Measurements from ENCODE around the gene PLD4. TPM values are rescaled to one million over a fixed set of nuclear protein-coding genes. Genes with fewer than 3 reads are reported as not detected.
"Not testable (repeated sequence)": the region's sequence is repeated elsewhere in the genome, so short reads cannot be mapped to it uniquely, and the experiment has no call there.

Gene PLD4
- total and polyA plus RNA-seq, 4 donors, result 12.9 to 32.6 (median 27.8) TPM

- H3K4me1 ChIP-seq (ENCODE audit: control insufficient read depth, insufficient read depth, low read length), result no peaks in the 10 kb centered on the region
- H3K4me3 ChIP-seq (ENCODE audit: low read depth, low read length), result no peak overlapping the region
- H3K27me3 ChIP-seq (ENCODE audit: control insufficient read depth, insufficient read depth, low read length), result peaks cover 2% of the 10 kb centered on the region
- no peak overlapping the region for H3K27ac ChIP-seq (ENCODE audit: low read depth, low read length)
- no peaks in the 10 kb centered on the region for H3K9me3 ChIP-seq (ENCODE audit: control insufficient read depth, insufficient read depth, low read length)
- no peak for DNase-seq (ENCODE audit: low read depth in 4 of 6, low spot score in 6 of 6)
- H3K36me3 ChIP-seq (ENCODE audit: control insufficient read depth, insufficient read depth, low read length), result no peaks in the 10 kb centered on the region
- 91% methylated on average over 3 of the region's 4 CpGs for WGBS (ENCODE audit: insufficient coverage)
These were observed 6.7 kb upstream of the PLD4 start for GRCh38 chr14:104917993-104918392.

- H3K4me3 ChIP-seq (ENCODE audit: low read depth, low read length); DNase-seq (ENCODE audit: low read depth in 4 of 6, low spot score in 6 of 6); H3K27me3 ChIP-seq (ENCODE audit: control insufficient read depth, insufficient read depth, low read length); H3K36me3 ChIP-seq (ENCODE audit: control insufficient read depth, insufficient read depth, low read length); H3K9me3 ChIP-seq (ENCODE audit: control insufficient read depth, insufficient read depth, low read length); H3K27ac ChIP-seq (ENCODE audit: low read depth, low read length); H3K4me1 ChIP-seq (ENCODE audit: control insufficient read depth, insufficient read depth, low read length): not testable (repeated sequence)
- WGBS (ENCODE audit: insufficient coverage), result 83% methylated on average over 3 of the region's 12 CpGs
These were observed 5.3 kb upstream of the PLD4 start for GRCh38 chr14:104919152-104919992.

GRCh38 chr14:104919993-104920315 lies 4.7 kb upstream of the PLD4 start:
- 11% methylated on average over 1 of the region's 3 CpGs for WGBS (ENCODE audit: insufficient coverage)
- DNase-seq (ENCODE audit: low read depth in 4 of 6, low spot score in 6 of 6), result no peak
- H3K4me1 ChIP-seq (ENCODE audit: control insufficient read depth, insufficient read depth, low read length), result no peaks in the 10 kb centered on the region
- H3K4me3 ChIP-seq (ENCODE audit: low read depth, low read length), result no peak overlapping the region
- no peaks in the 10 kb centered on the region for H3K36me3 ChIP-seq (ENCODE audit: control insufficient read depth, insufficient read depth, low read length)
- no peaks in the 10 kb centered on the region for H3K9me3 ChIP-seq (ENCODE audit: control insufficient read depth, insufficient read depth, low read length)
- H3K27ac ChIP-seq (ENCODE audit: low read depth, low read length), result no peak overlapping the region
- H3K27me3 ChIP-seq (ENCODE audit: control insufficient read depth, insufficient read depth, low read length), result peaks cover 2% of the 10 kb centered on the region

DNA sequence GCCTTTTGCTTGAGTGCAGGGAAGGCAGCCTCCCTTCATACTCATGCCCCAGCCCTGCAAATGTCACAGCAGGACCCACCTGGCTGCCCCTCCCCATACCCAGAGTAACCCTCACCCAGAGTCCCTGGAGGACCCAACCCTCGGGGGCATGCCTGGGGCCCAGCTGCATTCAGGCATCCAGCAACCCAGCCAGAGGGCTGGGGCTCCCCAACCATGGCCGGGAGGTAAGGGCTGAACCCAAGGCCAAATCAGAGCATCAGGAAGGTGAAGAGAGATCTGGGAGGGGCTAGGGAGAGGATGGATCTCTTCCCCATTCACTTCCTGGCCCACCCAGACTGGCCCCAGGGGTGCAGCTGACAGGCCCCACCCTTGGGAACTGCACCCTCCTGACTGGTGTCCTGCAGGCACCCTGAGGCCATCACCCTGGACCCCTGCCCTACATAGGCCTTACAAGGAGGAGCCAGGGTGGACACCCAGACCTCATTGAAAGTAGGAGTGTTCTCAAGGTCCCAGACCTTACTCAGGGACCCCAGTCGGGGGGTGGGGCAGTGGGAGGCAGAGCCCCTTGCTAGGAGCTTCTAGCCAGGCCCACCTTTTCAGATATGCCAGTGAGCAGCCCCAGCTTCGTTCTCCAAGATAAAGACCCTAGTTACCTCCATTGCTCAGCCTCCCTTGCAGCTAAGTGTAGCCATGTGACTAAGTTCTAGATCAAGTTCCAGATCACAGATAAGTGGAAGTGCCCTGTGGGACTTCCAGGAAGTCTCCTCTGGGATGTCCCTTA lies 849 bp upstream of the PLD4 start:
- H3K4me1 ChIP-seq (ENCODE audit: control insufficient read depth, insufficient read depth, low read length), result peaks cover 3% of the 10 kb centered on the region
- H3K36me3 ChIP-seq (ENCODE audit: control insufficient read depth, insufficient read depth, low read length), result peaks cover 8% of the 10 kb centered on the region
- no peak overlapping the region for H3K4me3 ChIP-seq (ENCODE audit: low read depth, low read length)
- H3K27me3 ChIP-seq (ENCODE audit: control insufficient read depth, insufficient read depth, low read length), result no peaks in the 10 kb centered on the region
- no peak for DNase-seq (ENCODE audit: low read depth in 4 of 6, low spot score in 6 of 6)
- WGBS (ENCODE audit: insufficient coverage), result 100% methylated on average over 1 of the region's 4 CpGs
- H3K27ac ChIP-seq (ENCODE audit: low read depth, low read length), result no peak overlapping the region
- H3K9me3 ChIP-seq (ENCODE audit: control insufficient read depth, insufficient read depth, low read length), result no peaks in the 10 kb centered on the region

DNA sequence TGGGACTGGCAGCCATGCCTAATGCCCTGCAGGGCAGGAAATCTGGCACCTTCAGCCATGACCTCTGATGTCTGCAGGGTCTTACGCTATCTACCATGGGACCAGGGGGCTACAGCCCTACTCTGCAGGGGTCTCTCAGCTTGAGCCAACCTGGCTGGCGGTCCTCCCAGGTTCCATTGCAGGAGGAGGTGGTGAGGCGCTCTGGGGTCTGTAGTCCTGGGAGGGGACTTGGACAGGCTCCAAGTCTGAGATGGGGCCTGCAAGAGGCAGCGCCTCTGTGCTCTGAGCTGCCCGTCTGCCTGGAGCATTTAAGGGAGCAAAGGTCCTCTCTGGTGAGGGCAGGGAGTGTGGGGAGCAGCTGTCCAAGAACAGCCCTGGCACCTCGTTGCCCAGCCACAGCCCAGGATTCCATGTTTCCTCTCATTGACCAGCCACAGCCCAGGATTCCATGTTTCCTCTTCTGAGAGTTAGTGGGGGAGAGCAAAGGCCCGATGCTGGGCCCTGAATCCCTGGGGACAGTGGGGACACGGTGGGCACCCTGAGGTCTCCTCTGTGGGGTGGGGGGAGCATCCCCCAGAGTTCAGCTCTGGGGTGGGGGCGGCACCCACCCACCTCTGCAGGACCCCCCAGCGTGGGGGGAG lies 655 bp downstream of the PLD4 start:
- whole genome bisulfite sequencing (ENCODE audit: insufficient coverage), result 82% methylated on average over 7 of the region's 10 CpGs
- Histone ChIP-seq H3K4me3 (ENCODE audit: low read depth, low read length) (no peak overlapping the region), H3K36me3 (ENCODE audit: control insufficient read depth, insufficient read depth, low read length) (peaks cover 10% of the 10 kb centered on the region), H3K4me1 (ENCODE audit: control insufficient read depth, insufficient read depth, low read length) (peaks cover 3% of the 10 kb centered on the region), H3K9me3 (ENCODE audit: control insufficient read depth, insufficient read depth, low read length) (no peaks in the 10 kb centered on the region), H3K27ac (ENCODE audit: low read depth, low read length) (no peak overlapping the region), H3K27me3 (ENCODE audit: control insufficient read depth, insufficient read depth, low read length) (no peaks in the 10 kb centered on the region)
- DNase-seq (ENCODE audit: low read depth in 4 of 6, low spot score in 6 of 6), result no peak

DNA sequence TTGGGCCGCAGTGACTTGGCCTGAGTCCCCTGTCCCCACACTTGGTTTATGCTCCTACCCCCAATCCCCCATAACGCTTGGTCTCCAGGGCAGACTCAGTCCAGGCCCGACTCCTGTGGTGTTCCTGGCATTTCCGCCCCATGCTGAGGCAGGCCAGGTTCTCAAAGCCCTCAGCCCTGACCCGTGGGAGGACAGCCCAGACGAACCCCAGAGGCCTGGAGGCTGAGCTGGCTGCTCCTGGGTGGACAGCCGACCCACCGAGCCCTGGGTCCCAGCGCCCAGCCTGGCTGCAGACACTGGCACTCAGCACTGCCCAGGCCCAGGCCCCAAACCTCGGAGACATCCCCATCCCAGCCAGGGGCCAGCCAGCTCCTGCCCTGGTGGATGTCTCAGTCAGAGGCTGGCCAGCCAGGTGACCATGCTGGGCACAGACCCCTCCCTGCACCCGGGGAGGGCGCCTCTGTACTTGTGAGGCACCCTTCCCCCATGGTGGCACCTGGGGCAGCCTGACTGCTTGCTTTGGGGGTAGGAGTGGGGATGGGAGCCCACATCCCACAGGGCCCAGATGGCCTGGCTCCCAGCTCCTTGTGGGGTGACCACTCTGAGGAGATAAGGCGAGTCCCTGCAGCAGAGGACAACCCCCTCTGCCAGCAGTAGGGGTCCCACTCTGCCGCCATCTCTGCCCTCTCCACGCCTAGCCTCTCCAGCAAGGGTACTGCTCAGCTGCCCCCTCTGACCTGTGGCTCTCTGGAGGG lies 1.4 kb downstream of the PLD4 start:
- no peaks in the 10 kb centered on the region for H3K27me3 ChIP-seq (ENCODE audit: control insufficient read depth, insufficient read depth, low read length)
- H3K4me3 ChIP-seq (ENCODE audit: low read depth, low read length), result no peak overlapping the region
- no peaks in the 10 kb centered on the region for H3K9me3 ChIP-seq (ENCODE audit: control insufficient read depth, insufficient read depth, low read length)
- DNase-seq (ENCODE audit: low read depth in 4 of 6, low spot score in 6 of 6), result no peak
- no peak overlapping the region for H3K27ac ChIP-seq (ENCODE audit: low read depth, low read length)
- WGBS (ENCODE audit: insufficient coverage), result 71% methylated on average over 14 of the region's 15 CpGs
- peaks cover 10% of the 10 kb centered on the region for H3K36me3 ChIP-seq (ENCODE audit: control insufficient read depth, insufficient read depth, low read length)
- peaks cover 4% of the 10 kb centered on the region for H3K4me1 ChIP-seq (ENCODE audit: control insufficient read depth, insufficient read depth, low read length)

DNA sequence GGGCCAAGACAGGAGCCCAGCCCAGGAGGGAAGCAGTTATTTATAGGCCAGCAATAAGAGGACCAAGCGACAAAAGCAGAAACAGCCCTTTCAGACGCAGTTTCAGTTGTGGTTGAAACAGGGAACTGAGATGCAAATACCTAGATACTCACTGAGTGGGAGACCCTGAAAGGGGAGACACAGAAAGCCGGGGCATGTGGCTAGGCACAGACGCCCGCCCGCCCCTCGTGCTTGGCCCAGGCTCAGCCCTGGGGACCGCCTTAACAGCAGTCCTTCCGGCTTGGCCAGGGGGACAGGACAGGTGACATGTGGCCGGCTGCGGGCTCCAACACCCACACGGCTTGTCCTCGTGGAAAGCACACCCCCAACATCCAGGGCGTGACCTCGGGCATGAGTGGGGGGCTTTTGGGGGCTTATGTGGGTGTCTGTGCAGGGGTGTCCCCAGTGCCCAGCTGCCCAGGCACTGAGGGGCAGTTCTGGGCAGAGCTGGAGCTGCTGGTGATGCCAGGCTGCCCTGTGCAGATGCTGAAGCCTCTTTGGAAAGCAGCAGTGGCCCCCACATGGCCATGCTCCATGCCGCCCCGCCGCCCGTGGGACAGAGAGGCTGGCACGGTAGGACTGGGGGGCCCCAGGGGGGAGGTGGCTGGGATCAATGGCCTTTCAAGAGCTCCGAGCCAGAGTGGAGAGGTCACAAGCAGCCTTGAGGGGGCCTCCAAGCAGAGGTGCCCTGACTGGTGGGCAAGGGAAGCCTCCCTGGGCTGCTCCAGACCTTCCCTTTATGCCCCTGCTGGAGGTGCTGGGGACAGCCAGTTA lies 2.1 kb downstream of the PLD4 start:
- Histone ChIP-seq H3K4me3 (ENCODE audit: low read depth, low read length) (no peak overlapping the region), H3K27ac (ENCODE audit: low read depth, low read length) (no peak overlapping the region), H3K36me3 (ENCODE audit: control insufficient read depth, insufficient read depth, low read length) (peaks cover 10% of the 10 kb centered on the region), H3K4me1 (ENCODE audit: control insufficient read depth, insufficient read depth, low read length) (peaks cover 10% of the 10 kb centered on the region), H3K9me3 (ENCODE audit: control insufficient read depth, insufficient read depth, low read length) (no peaks in the 10 kb centered on the region), H3K27me3 (ENCODE audit: control insufficient read depth, insufficient read depth, low read length) (peaks cover 5% of the 10 kb centered on the region)
- WGBS (ENCODE audit: insufficient coverage), result 66% methylated on average over 18 of the region's 21 CpGs
- no peak for DNase-seq (ENCODE audit: low read depth in 4 of 6, low spot score in 6 of 6)

GRCh38 chr14:104927432-104927816 lies 2.7 kb downstream of the PLD4 start:
- Histone ChIP-seq H3K4me1 (ENCODE audit: control insufficient read depth, insufficient read depth, low read length) (peaks cover 16% of the 10 kb centered on the region), H3K36me3 (ENCODE audit: control insufficient read depth, insufficient read depth, low read length) (peaks cover 10% of the 10 kb centered on the region), H3K27ac (ENCODE audit: low read depth, low read length) (no peak overlapping the region), H3K27me3 (ENCODE audit: control insufficient read depth, insufficient read depth, low read length) (peaks cover 10% of the 10 kb centered on the region), H3K4me3 (ENCODE audit: low read depth, low read length) (no peak overlapping the region), H3K9me3 (ENCODE audit: control insufficient read depth, insufficient read depth, low read length) (no peaks in the 10 kb centered on the region)
- WGBS (ENCODE audit: insufficient coverage), result 71% methylated on average over 10 of the region's 10 CpGs
- no peak for DNase-seq (ENCODE audit: low read depth in 4 of 6, low spot score in 6 of 6)

DNA sequence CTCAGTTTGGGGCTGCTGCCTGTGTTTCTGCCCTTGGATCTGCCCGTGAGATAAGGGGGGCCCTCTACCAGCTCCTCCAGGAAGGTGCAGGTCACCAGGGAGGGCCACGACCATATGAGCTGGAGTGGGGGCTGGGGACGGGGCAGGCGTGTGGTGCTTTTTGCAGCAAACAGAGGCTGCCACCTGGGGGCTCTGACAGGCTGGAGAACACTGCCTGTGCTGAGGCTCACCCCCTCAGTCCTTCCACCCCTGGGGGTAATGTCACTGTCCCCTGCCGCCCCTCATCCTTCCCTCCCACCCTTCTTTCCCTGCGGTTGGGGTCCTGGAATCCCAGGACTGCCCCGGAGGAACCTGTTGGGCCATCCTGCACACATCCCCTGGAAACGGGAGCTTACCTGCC lies 3.2 kb downstream of the PLD4 start:
- 66% methylated on average over 8 of the region's 8 CpGs for WGBS (ENCODE audit: insufficient coverage)
- peaks cover 13% of the 10 kb centered on the region for H3K27me3 ChIP-seq (ENCODE audit: control insufficient read depth, insufficient read depth, low read length)
- H3K27ac ChIP-seq (ENCODE audit: low read depth, low read length), result no peak overlapping the region
- H3K9me3 ChIP-seq (ENCODE audit: control insufficient read depth, insufficient read depth, low read length), result no peaks in the 10 kb centered on the region
- peaks cover 10% of the 10 kb centered on the region for H3K36me3 ChIP-seq (ENCODE audit: control insufficient read depth, insufficient read depth, low read length)
- H3K4me1 ChIP-seq (ENCODE audit: control insufficient read depth, insufficient read depth, low read length), result peaks cover 21% of the 10 kb centered on the region
- DNase-seq (ENCODE audit: low read depth in 4 of 6, low spot score in 6 of 6), result no peak
- no peak overlapping the region for H3K4me3 ChIP-seq (ENCODE audit: low read depth, low read length)
